ENCODE results near the gene CBLB. TPM values are rescaled to one million over a fixed set of nuclear protein-coding genes. Genes with fewer than 3 reads are reported as not detected.

CBLB gene
- polyA plus RNA-seq, 2 of the 4 experiments (the other 2 are of a cell fraction): 6.8 to 16.2 TPM

DNA sequence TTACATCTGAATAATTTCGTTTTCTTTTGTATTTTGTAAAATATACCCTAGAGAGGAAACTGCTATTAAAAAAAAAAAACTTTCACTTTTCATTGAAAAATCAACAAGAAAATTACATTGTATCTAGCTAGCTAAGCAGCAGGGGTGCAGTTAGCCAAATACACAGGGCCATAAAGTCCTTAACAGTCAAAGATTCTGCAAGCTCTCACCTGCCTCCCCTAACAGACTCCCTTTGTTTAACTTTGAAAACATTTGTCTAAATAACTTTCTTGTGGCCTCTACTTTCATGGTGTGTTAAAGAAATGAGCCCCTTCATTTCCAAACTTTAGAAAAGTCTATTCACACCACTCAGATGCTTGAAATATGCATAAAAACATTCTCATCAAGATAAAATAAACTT, 23.3 kb downstream of the CBLB start:
- CTCF ChIA-PET: no interaction called here
- no peak for TF ChIP-seq KDM5A (IDR thresholded peaks at IDR 0.05)
- no peak for TF ChIP-seq JUN (IDR thresholded peaks at IDR 0.05)
- TF ChIP-seq USF2 (IDR thresholded peaks at IDR 0.05): no peak
- TF ChIP-seq POLR2A (IDR thresholded peaks at IDR 0.05; ENCODE audit: low read length): no peak
- no peak for TF ChIP-seq BCL3 (IDR thresholded peaks at IDR 0.05)
- TF ChIP-seq BHLHE40 (IDR thresholded peaks at IDR 0.05; ENCODE audit: low read depth, low read length): no peak
- TF ChIP-seq ZNF302 (CRISPR knock-in tag; IDR thresholded peaks at IDR 0.05): no peak
- TF ChIP-seq, protein P1, sequence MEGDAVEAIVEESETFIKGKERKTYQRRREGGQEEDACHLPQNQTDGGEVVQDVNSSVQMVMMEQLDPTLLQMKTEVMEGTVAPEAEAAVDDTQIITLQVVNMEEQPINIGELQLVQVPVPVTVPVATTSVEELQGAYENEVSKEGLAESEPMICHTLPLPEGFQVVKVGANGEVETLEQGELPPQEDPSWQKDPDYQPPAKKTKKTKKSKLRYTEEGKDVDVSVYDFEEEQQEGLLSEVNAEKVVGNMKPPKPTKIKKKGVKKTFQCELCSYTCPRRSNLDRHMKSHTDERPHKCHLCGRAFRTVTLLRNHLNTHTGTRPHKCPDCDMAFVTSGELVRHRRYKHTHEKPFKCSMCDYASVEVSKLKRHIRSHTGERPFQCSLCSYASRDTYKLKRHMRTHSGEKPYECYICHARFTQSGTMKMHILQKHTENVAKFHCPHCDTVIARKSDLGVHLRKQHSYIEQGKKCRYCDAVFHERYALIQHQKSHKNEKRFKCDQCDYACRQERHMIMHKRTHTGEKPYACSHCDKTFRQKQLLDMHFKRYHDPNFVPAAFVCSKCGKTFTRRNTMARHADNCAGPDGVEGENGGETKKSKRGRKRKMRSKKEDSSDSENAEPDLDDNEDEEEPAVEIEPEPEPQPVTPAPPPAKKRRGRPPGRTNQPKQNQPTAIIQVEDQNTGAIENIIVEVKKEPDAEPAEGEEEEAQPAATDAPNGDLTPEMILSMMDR (IDR thresholded peaks at IDR 0.05): no peak
- TF ChIP-seq HEYL (CRISPR knock-in tag; IDR thresholded peaks at IDR 0.05): no peak
- no peak for TF ChIP-seq MAZ (IDR thresholded peaks at IDR 0.05; ENCODE audit: borderline replicate concordance, low read depth, low read length)
- POLR2A ChIA-PET: no interaction called here
- Histone ChIP-seq H3K4me3 (no peak overlapping the region), H3K4me1 (no peaks in the 10 kb centered on the region), H3K4me2 (no peak overlapping the region), H3K27ac (no peak overlapping the region), H3K9me3 (no peaks in the 10 kb centered on the region)
- FAIRE-seq: no peak
- ATAC-seq: no peak
- DNase-seq (ENCODE audit: low read depth in 1 of 2, low spot score in 1 of 2): no peak
- WGBS (ENCODE audit: missing lambda C conversion rate): 32% methylated on average over 1 of the region's 1 CpG

DNA sequence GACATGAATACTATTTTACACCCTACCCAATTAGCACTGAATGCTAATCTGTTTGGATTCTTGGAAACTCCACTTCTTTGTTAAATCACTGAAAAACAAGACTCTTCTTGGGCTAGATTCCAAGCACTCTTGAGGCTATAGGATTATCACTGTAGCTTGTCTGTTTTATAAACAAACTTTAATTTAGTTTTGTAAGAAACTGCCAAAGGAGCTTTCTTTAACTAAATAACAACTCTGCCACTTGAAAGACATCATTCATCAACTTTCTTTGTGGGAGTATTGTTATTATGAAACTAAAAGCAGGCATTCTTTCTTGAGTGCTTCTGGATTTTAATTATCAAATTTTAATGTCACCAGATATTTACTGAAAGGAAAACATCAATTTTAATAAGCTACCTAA, 24.1 kb downstream of the CBLB start:
- no peak for ATAC-seq

GRCh38 chr3:105843994-105844393, 24.8 kb downstream of the CBLB start:
- Histone ChIP-seq H3K4me1 (no peaks in the 10 kb centered on the region), H3K4me2 (no peak overlapping the region), H3K27ac (no peak overlapping the region), H3K9me3 (no peaks in the 10 kb centered on the region), H3K4me3 (no peak overlapping the region)
- ChIA-PET POLR2A (no interaction called here), CTCF (no interaction called here)
- FAIRE-seq (no peak), ATAC-seq (no peak), DNase-seq (ENCODE audit: low read depth in 1 of 2, low spot score in 1 of 2) (no peak)
- WGBS (ENCODE audit: missing lambda C conversion rate): 93% methylated on average over 6 of the region's 6 CpGs
- TF ChIP-seq HEYL (CRISPR knock-in tag; IDR thresholded peaks at IDR 0.05): no peak
- TF ChIP-seq EHMT2 (IDR thresholded peaks at IDR 0.05; ENCODE audit: low read depth): no peak
- TF ChIP-seq USF2 (IDR thresholded peaks at IDR 0.05): no peak
- no peak for TF ChIP-seq RCOR1 (IDR thresholded peaks at IDR 0.05; ENCODE audit: low read depth, low read length)
- no peak for TF ChIP-seq HOXB13 (CRISPR knock-in tag; IDR thresholded peaks at IDR 0.05; ENCODE audit: low read depth)
- no peak for TF ChIP-seq HOXB5 (CRISPR knock-in tag; IDR thresholded peaks at IDR 0.05)
- TF ChIP-seq ZC3H11A (IDR thresholded peaks at IDR 0.05): no peak
- no peak for TF ChIP-seq KDM5A (IDR thresholded peaks at IDR 0.05)
- TF ChIP-seq MYC (IDR thresholded peaks at IDR 0.05; ENCODE audit: borderline replicate concordance, low read length): no peak
- TF ChIP-seq CHD4 (IDR thresholded peaks at IDR 0.05; ENCODE audit: borderline replicate concordance): no peak
- TF ChIP-seq ZSCAN20 (CRISPR knock-in tag; IDR thresholded peaks at IDR 0.05): no peak
- TF ChIP-seq JUNB (IDR thresholded peaks at IDR 0.05): no peak
- no peak for TF ChIP-seq HES2 (IDR thresholded peaks at IDR 0.05)
- TF ChIP-seq ELK1 (IDR thresholded peaks at IDR 0.05; ENCODE audit: low read depth, low read length): no peak

More for the DNA sequence above, 24.1 kb downstream of the CBLB start:
- Histone ChIP-seq H3K4me1 (no peaks in the 10 kb centered on the region), H3K9me3 (no peaks in the 10 kb centered on the region), H3K4me3 (no peak overlapping the region), H3K4me2 (no peak overlapping the region), H3K27ac (no peak overlapping the region)
- FAIRE-seq (no peak), DNase-seq (ENCODE audit: low read depth in 1 of 2, low spot score in 1 of 2) (no peak)
- ChIA-PET POLR2A (interaction anchor here (0.5 kb wide), 1 partner anchor 998 kb away, joined by 4 read pairs; no protein-coding TSS in a partner anchor), CTCF (no interaction called here)
- no peak for TF ChIP-seq RFX5 (IDR thresholded peaks at IDR 0.05)
- TF ChIP-seq, protein P2, sequence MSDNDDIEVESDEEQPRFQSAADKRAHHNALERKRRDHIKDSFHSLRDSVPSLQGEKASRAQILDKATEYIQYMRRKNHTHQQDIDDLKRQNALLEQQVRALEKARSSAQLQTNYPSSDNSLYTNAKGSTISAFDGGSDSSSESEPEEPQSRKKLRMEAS (IDR thresholded peaks at IDR 0.05): no peak
- TF ChIP-seq HDAC2 (IDR thresholded peaks at IDR 0.05): no peak
- TF ChIP-seq GATA3 (IDR thresholded peaks at IDR 0.05; ENCODE audit: borderline replicate concordance): no peak
- no peak for TF ChIP-seq HOXA7 (CRISPR knock-in tag; IDR thresholded peaks at IDR 0.05)
- TF ChIP-seq PHF8 (IDR thresholded peaks at IDR 0.05; ENCODE audit: borderline replicate concordance, low read depth): no peak
- no peak for TF ChIP-seq CBX2 (IDR thresholded peaks at IDR 0.05; ENCODE audit: borderline replicate concordance, low read depth)
- no peak for TF ChIP-seq RNF2 (IDR thresholded peaks at IDR 0.05; ENCODE audit: borderline replicate concordance, low read depth)
- TF ChIP-seq MAZ (IDR thresholded peaks at IDR 0.05; ENCODE audit: borderline replicate concordance, low read depth, low read length): no peak
- TF ChIP-seq EHF (CRISPR knock-in tag; IDR thresholded peaks at IDR 0.05): no peak
- no peak for TF ChIP-seq JUN (IDR thresholded peaks at IDR 0.05)
- TF ChIP-seq HES2 (IDR thresholded peaks at IDR 0.05): no peak
- TF ChIP-seq RAD21 (conservative IDR thresholded peaks at IDR 0.05 in 1 of 2, IDR thresholded peaks at IDR 0.05 in 1 of 2): no peak
- TF ChIP-seq EP300 (IDR thresholded peaks at IDR 0.05): no peak

Data from A549 (cell line).